WTC11 (cell line): Measurements from ENCODE around the gene FAM13A. TPM values are rescaled to one million over a fixed set of nuclear protein-coding genes. Genes with fewer than 3 reads are reported as not detected.
A peak's percentile ranks its signal among the peaks of the same experiment; 100 is the strongest.

Source experiments
- ATAC-seq: fragments of 200-7000 bp; cut with Tn5 transposase; 2 replicates; pipeline ENCODE4 v1.10.0; 2021; ENCODE audit warnings: mild to moderate bottlenecking, moderate library complexity
- CTCF ChIA-PET: fragments of 300-600 bp; sonication (Branson Sonifier 250); formaldehyde crosslinking; loops from one replicate; lab custom pipeline; 2021; ENCODE audit warnings: antibody characterized with exemption; lab: Charles Lee
- POLR2A ChIA-PET: fragments of 350-600 bp; sonication (Branson Sonifier 250); formaldehyde crosslinking; loops from one replicate; lab custom pipeline; 2021; ENCODE audit warnings: antibody characterized with exemption; lab: Charles Lee
- DNase-seq: peaks from one replicate; pipeline ENCODE4 v3.0.0; 2021; ENCODE audit warnings: low spot score
- H3K27ac Mint-ChIP-seq: 2 replicates; pipeline ENCODE4 v1.8.0; 2021; ENCODE audit warnings: mixed read lengths
- H3K27me3 Mint-ChIP-seq: 2 replicates; pipeline ENCODE4 v1.8.0; 2021; ENCODE audit warnings: low read depth, mild to moderate bottlenecking, moderate library complexity, mixed read lengths
- H3K36me3 Mint-ChIP-seq: 2 replicates; pipeline ENCODE4 v1.8.0; 2021; ENCODE audit warnings: mixed read lengths
- H3K4me1 Mint-ChIP-seq: 2 replicates; pipeline ENCODE4 v1.8.0; 2022; ENCODE audit warnings: mixed read lengths
- H3K4me3 Mint-ChIP-seq: 2 replicates; pipeline ENCODE4 v1.8.0; 2021; ENCODE audit warnings: mild to moderate bottlenecking, moderate library complexity, mixed read lengths
- H3K9me3 Mint-ChIP-seq: 2 replicates; pipeline ENCODE4 v1.8.0; 2021; ENCODE audit warnings: mixed read lengths
- ATF1 ChIP-seq: sonication (generic); formaldehyde crosslinking; IDR thresholded peaks from 2 replicates; pipeline ENCODE4 v1.8.1; 2023; ENCODE audit warnings: mild to moderate bottlenecking, moderate library complexity, missing genetic modification reagents
- CBFB ChIP-seq: sonication (generic); formaldehyde crosslinking; IDR thresholded peaks from 2 replicates; pipeline ENCODE4 v1.8.1; 2022; ENCODE audit warnings: mild to moderate bottlenecking, low read depth, missing genetic modification reagents
- CREB1 ChIP-seq: sonication (generic); formaldehyde crosslinking; IDR thresholded peaks from 2 replicates; pipeline ENCODE4 v1.8.0; 2023; ENCODE audit warnings: mild to moderate bottlenecking, missing genetic modification reagents
- CREM ChIP-seq: sonication (generic); formaldehyde crosslinking; IDR thresholded peaks from 2 replicates; pipeline ENCODE4 v1.8.1; 2022; ENCODE audit warnings: mild to moderate bottlenecking, missing genetic modification reagents, moderate library complexity
- EMX1 ChIP-seq: fragments of 250-450 bp; sonication (Bioruptor Pico); IDR thresholded peaks from 2 replicates; pipeline ENCODE4 v1.8.0; 2021; ENCODE audit warnings: mild to moderate bottlenecking
- FOXK1 ChIP-seq: sonication (generic); formaldehyde crosslinking; IDR thresholded peaks from 2 replicates; pipeline ENCODE4 v1.8.0; 2022; ENCODE audit warnings: mild to moderate bottlenecking, moderate library complexity, missing genetic modification reagents
- GTF2I ChIP-seq: fragments of 250-450 bp; sonication (Bioruptor Pico); conservative IDR thresholded peaks from 2 replicates; pipeline ENCODE4 v1.4.0; 2021; ENCODE audit warnings: mild to moderate bottlenecking
- IRF2 ChIP-seq: sonication (generic); formaldehyde crosslinking; IDR thresholded peaks from 2 replicates; pipeline ENCODE4 v1.8.0; 2022; ENCODE audit warnings: low read depth, missing genetic modification reagents, borderline replicate concordance
- KAT7 ChIP-seq: sonication (generic); formaldehyde crosslinking; IDR thresholded peaks from 2 replicates; pipeline ENCODE4 v1.8.1; 2023; ENCODE audit warnings: missing genetic modification reagents, mild to moderate bottlenecking, borderline replicate concordance
- MXD4 ChIP-seq: fragments of 250-450 bp; sonication (Bioruptor Pico); IDR thresholded peaks from 2 replicates; pipeline ENCODE4 v1.8.0; 2021; ENCODE audit warnings: mild to moderate bottlenecking, moderate library complexity, borderline replicate concordance
- RORB ChIP-seq: fragments of 250-450 bp; sonication (Bioruptor Pico); IDR thresholded peaks from 2 replicates; pipeline ENCODE4 v1.9.0; 2021; ENCODE audit warnings: mild to moderate bottlenecking
- SOX15 ChIP-seq: fragments of 250-450 bp; sonication (Bioruptor Pico); IDR thresholded peaks from 2 replicates; pipeline ENCODE4 v1.9.0; 2021; ENCODE audit warnings: mild to moderate bottlenecking
- TEAD4 ChIP-seq: sonication (generic); formaldehyde crosslinking; IDR thresholded peaks from 2 replicates; pipeline ENCODE4 v1.8.0; 2022; ENCODE audit warnings: mild to moderate bottlenecking, missing genetic modification reagents
- USF2 ChIP-seq: sonication (generic); formaldehyde crosslinking; IDR thresholded peaks from 2 replicates; pipeline ENCODE4 v1.8.1; 2023; ENCODE audit warnings: mild to moderate bottlenecking, missing genetic modification reagents, moderate library complexity
- ZNF121 ChIP-seq: sonication (generic); formaldehyde crosslinking; IDR thresholded peaks from 2 replicates; pipeline ENCODE4 v1.8.0; 2023; ENCODE audit warnings: missing genetic modification reagents
- ZNF396 ChIP-seq: fragments of 250-450 bp; sonication (Bioruptor Pico); IDR thresholded peaks from 2 replicates; pipeline ENCODE4 v1.8.0; 2021; ENCODE audit warnings: mild to moderate bottlenecking, moderate library complexity, borderline replicate concordance
- total RNA-seq: library from RNA; stranded (reverse); gene quantifications from 3 replicates; pipeline ENCODE4 v1.2.3, GENCODE V29; 2021
- TF ChIP-seq, protein P1 (sequence below): sonication (generic); formaldehyde crosslinking; IDR thresholded peaks from 2 replicates; pipeline ENCODE4 v1.8.1; 2022; ENCODE audit warnings: mild to moderate bottlenecking, missing genetic modification reagents, moderate library complexity, borderline replicate concordance
- TF ChIP-seq, protein P2 (sequence below): sonication (generic); formaldehyde crosslinking; IDR thresholded peaks from 2 replicates; pipeline ENCODE4 v1.8.1; 2023; ENCODE audit warnings: mild to moderate bottlenecking, missing genetic modification reagents
- TF ChIP-seq, protein P3 (sequence below): sonication (generic); formaldehyde crosslinking; IDR thresholded peaks from 2 replicates; pipeline ENCODE4 v1.8.0; 2023; ENCODE audit warnings: missing genetic modification reagents, mild to moderate bottlenecking, borderline replicate concordance
- TF ChIP-seq, protein P4 (sequence below): fragments of 250-450 bp; sonication (Bioruptor Pico); IDR thresholded peaks from 2 replicates; pipeline ENCODE4 v1.9.0; 2021; ENCODE audit warnings: mild to moderate bottlenecking

Gene FAM13A
- total RNA-seq, 1 experiment from 2014 or later: 14.6 TPM

GRCh38 chr4:89054627-89055026, 2.4 kb downstream of the FAM13A start:
- ChIA-PET CTCF (no interaction called here), POLR2A (no interaction called here)
- peaks cover 48% of the 10 kb centered on the region for H3K4me1 Mint-ChIP-seq
- DNase-seq: no peak
- H3K27me3 Mint-ChIP-seq: no peaks in the 10 kb centered on the region
- H3K36me3 Mint-ChIP-seq: peaks cover 11% of the 10 kb centered on the region
- peak overlapping the region; percentile 85 for H3K4me3 Mint-ChIP-seq
- TF ChIP-seq RORB (CRISPR knock-in tag) (no peak), KAT7 (CRISPR knock-in tag) (no peak), TEAD4 (CRISPR knock-in tag) (no peak), EMX1 (no peak), ZNF396 (no peak)
- peak; percentile 38 for ATAC-seq
- peak overlapping the region; percentile 3; the same call in 1 of the 2 replicates for H3K27ac Mint-ChIP-seq
- H3K9me3 Mint-ChIP-seq: peaks cover 10% of the 10 kb centered on the region

DNA sequence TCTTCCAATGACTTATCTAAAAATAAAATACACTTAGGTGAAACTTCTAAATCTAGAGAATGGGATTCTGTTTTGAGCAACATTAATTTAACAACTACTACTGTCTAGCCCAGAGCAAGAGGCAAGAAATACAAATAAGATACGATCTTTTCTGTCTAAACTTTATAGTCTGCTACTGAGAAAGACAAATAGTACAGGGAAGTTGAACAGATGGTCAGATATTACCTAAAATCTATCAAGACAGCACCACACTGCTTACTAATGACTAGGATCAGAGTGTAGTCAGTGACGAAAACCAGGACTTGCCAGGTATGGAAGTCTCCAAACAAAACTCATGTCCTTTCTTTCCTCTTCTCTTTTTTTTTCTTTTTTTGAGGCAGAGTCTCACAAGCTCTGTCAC, 7.1 kb downstream of the FAM13A start:
- ChIA-PET CTCF (no interaction called here), POLR2A (no interaction called here)
- TF ChIP-seq, protein P1, sequence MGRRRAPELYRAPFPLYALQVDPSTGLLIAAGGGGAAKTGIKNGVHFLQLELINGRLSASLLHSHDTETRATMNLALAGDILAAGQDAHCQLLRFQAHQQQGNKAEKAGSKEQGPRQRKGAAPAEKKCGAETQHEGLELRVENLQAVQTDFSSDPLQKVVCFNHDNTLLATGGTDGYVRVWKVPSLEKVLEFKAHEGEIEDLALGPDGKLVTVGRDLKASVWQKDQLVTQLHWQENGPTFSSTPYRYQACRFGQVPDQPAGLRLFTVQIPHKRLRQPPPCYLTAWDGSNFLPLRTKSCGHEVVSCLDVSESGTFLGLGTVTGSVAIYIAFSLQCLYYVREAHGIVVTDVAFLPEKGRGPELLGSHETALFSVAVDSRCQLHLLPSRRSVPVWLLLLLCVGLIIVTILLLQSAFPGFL: no peak
- TF ChIP-seq USF2 (CRISPR knock-in tag) (no peak), SOX15 (CRISPR knock-in tag) (no peak), ZNF121 (CRISPR knock-in tag) (no peak), MXD4 (CRISPR knock-in tag) (no peak), CREM (CRISPR knock-in tag) (no peak), GTF2I (CRISPR knock-in tag) (no peak), FOXK1 (CRISPR knock-in tag) (no peak), CREB1 (CRISPR knock-in tag) (no peak), CBFB (CRISPR knock-in tag) (no peak), IRF2 (CRISPR knock-in tag) (no peak), ATF1 (CRISPR knock-in tag) (no peak)
- TF ChIP-seq, protein P2, sequence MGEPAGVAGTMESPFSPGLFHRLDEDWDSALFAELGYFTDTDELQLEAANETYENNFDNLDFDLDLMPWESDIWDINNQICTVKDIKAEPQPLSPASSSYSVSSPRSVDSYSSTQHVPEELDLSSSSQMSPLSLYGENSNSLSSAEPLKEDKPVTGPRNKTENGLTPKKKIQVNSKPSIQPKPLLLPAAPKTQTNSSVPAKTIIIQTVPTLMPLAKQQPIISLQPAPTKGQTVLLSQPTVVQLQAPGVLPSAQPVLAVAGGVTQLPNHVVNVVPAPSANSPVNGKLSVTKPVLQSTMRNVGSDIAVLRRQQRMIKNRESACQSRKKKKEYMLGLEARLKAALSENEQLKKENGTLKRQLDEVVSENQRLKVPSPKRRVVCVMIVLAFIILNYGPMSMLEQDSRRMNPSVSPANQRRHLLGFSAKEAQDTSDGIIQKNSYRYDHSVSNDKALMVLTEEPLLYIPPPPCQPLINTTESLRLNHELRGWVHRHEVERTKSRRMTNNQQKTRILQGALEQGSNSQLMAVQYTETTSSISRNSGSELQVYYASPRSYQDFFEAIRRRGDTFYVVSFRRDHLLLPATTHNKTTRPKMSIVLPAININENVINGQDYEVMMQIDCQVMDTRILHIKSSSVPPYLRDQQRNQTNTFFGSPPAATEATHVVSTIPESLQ: no peak
- TF ChIP-seq, protein P3, sequence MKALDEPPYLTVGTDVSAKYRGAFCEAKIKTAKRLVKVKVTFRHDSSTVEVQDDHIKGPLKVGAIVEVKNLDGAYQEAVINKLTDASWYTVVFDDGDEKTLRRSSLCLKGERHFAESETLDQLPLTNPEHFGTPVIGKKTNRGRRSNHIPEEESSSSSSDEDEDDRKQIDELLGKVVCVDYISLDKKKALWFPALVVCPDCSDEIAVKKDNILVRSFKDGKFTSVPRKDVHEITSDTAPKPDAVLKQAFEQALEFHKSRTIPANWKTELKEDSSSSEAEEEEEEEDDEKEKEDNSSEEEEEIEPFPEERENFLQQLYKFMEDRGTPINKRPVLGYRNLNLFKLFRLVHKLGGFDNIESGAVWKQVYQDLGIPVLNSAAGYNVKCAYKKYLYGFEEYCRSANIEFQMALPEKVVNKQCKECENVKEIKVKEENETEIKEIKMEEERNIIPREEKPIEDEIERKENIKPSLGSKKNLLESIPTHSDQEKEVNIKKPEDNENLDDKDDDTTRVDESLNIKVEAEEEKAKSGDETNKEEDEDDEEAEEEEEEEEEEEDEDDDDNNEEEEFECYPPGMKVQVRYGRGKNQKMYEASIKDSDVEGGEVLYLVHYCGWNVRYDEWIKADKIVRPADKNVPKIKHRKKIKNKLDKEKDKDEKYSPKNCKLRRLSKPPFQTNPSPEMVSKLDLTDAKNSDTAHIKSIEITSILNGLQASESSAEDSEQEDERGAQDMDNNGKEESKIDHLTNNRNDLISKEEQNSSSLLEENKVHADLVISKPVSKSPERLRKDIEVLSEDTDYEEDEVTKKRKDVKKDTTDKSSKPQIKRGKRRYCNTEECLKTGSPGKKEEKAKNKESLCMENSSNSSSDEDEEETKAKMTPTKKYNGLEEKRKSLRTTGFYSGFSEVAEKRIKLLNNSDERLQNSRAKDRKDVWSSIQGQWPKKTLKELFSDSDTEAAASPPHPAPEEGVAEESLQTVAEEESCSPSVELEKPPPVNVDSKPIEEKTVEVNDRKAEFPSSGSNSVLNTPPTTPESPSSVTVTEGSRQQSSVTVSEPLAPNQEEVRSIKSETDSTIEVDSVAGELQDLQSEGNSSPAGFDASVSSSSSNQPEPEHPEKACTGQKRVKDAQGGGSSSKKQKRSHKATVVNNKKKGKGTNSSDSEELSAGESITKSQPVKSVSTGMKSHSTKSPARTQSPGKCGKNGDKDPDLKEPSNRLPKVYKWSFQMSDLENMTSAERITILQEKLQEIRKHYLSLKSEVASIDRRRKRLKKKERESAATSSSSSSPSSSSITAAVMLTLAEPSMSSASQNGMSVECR (CRISPR knock-in tag): no peak
- TF ChIP-seq, protein P4, sequence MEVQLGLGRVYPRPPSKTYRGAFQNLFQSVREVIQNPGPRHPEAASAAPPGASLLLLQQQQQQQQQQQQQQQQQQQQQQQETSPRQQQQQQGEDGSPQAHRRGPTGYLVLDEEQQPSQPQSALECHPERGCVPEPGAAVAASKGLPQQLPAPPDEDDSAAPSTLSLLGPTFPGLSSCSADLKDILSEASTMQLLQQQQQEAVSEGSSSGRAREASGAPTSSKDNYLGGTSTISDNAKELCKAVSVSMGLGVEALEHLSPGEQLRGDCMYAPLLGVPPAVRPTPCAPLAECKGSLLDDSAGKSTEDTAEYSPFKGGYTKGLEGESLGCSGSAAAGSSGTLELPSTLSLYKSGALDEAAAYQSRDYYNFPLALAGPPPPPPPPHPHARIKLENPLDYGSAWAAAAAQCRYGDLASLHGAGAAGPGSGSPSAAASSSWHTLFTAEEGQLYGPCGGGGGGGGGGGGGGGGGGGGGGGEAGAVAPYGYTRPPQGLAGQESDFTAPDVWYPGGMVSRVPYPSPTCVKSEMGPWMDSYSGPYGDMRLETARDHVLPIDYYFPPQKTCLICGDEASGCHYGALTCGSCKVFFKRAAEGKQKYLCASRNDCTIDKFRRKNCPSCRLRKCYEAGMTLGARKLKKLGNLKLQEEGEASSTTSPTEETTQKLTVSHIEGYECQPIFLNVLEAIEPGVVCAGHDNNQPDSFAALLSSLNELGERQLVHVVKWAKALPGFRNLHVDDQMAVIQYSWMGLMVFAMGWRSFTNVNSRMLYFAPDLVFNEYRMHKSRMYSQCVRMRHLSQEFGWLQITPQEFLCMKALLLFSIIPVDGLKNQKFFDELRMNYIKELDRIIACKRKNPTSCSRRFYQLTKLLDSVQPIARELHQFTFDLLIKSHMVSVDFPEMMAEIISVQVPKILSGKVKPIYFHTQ (CRISPR knock-in tag): no peak
- Mint-ChIP-seq H3K27me3 (no peaks in the 10 kb centered on the region), H3K27ac (no peak overlapping the region), H3K36me3 (peaks cover 11% of the 10 kb centered on the region), H3K9me3 (peaks cover 6% of the 10 kb centered on the region), H3K4me1 (peaks cover 33% of the 10 kb centered on the region), H3K4me3 (no peak overlapping the region)
- DNase-seq (no peak), ATAC-seq (no peak)
